ENCODE measurements around the gene ZCCHC24. TPM values are rescaled to one million over a fixed set of nuclear protein-coding genes. Genes with fewer than 3 reads are reported as not detected.

ZCCHC24 gene
- total RNA-seq, 2 experiments from 2014 or later = 0.67 to 0.85 TPM

DNA sequence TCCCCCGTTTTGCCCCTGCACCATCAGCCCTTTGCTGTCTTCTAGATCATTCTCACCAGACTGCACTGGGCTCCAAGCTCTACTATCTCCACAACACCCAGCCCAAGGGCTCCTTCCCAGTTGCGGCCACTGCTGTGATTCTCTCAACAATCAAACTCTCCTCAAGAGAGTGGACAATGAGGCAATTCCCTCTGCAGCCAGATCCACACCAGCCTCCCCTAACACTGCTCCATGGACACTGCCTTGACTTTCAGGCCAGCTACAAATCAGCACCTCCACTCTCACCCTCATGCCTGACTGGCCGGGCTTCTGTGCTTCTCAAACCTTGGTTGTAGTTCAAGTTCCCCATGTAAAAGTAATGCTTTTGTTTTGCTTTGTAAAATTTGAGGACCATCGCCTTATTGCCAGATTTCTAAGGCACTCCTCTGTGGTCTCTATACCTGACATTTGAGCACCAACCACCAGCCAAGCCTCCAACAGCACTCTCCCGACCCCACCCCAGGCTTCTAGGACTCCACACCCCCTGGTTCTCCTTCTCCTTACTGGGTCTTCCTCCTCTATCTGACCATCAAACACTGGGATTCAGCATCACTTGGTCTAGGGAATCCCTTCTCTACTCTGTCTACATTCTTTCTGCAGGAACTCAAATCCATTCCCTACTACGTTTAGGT is 52.8 kb downstream of the ZCCHC24 start:
- DNase-seq = no peak
- Mint-ChIP-seq H3K9me3 (no peaks in the 10 kb centered on the region), H3K4me3 (no peak overlapping the region), H3K27me3 (no peaks in the 10 kb centered on the region), H3K27ac (no peak overlapping the region), H3K4me1 (ENCODE audit: low read depth) (no peaks in the 10 kb centered on the region), H3K36me3 (ENCODE audit: low read depth) (no peaks in the 10 kb centered on the region)
- CTCF ChIA-PET = no interaction called here
- TF ChIP-seq, protein P1, sequence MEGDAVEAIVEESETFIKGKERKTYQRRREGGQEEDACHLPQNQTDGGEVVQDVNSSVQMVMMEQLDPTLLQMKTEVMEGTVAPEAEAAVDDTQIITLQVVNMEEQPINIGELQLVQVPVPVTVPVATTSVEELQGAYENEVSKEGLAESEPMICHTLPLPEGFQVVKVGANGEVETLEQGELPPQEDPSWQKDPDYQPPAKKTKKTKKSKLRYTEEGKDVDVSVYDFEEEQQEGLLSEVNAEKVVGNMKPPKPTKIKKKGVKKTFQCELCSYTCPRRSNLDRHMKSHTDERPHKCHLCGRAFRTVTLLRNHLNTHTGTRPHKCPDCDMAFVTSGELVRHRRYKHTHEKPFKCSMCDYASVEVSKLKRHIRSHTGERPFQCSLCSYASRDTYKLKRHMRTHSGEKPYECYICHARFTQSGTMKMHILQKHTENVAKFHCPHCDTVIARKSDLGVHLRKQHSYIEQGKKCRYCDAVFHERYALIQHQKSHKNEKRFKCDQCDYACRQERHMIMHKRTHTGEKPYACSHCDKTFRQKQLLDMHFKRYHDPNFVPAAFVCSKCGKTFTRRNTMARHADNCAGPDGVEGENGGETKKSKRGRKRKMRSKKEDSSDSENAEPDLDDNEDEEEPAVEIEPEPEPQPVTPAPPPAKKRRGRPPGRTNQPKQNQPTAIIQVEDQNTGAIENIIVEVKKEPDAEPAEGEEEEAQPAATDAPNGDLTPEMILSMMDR (IDR thresholded peaks at IDR 0.05) = no peak
- Histone ChIP-seq H3K36me3 (ENCODE audit: insufficient read depth, low read length) (no peaks in the 10 kb centered on the region), H3K4me3 (ENCODE audit: low read length) (no peak overlapping the region), H3K27me3 (ENCODE audit: control insufficient read depth in 1 of 2, insufficient read depth in 2 of 2, low read length in 2 of 2) (no peaks in the 10 kb centered on the region), H3K9me3 (ENCODE audit: control insufficient read depth in 1 of 2, insufficient read depth in 1 of 2, low read length in 2 of 2) (no peaks in the 10 kb centered on the region), H3K4me1 (ENCODE audit: insufficient read depth, low read length) (no peaks in the 10 kb centered on the region), H3K27ac (ENCODE audit: low read depth in 1 of 2, low read length in 2 of 2) (no peak overlapping the region)
- ATAC-seq (ENCODE audit: poor library complexity) = no peak
- POLR2A ChIA-PET = no interaction called here
- intact Hi-C loops (cut with DNase I, micrococcal nuclease) = no loop called here

DNA sequence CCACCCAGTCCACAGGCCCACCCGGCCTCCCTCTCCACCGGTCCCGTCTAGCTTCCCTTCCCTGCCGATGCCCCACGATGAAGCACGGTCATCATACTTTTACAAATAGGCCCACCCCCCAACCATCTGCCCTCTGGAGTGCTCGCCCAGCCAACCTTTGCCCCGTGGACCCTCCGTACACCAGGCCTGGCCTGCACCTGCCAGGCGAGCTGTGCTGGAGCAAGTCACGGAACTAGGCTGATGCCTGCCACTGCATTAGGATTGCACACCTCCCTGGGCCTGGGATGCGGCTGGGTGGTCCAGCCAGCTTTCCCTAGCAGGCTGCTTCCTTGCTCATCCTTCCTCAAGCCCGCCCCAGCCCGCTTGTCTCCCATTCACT is 53.4 kb downstream of the ZCCHC24 start:
- Histone ChIP-seq H3K27ac (ENCODE audit: low read depth in 1 of 2, low read length in 2 of 2) (no peak overlapping the region), H3K9me3 (ENCODE audit: control insufficient read depth in 1 of 2, insufficient read depth in 1 of 2, low read length in 2 of 2) (no peaks in the 10 kb centered on the region), H3K4me1 (ENCODE audit: insufficient read depth, low read length) (no peaks in the 10 kb centered on the region), H3K27me3 (ENCODE audit: control insufficient read depth in 1 of 2, insufficient read depth in 2 of 2, low read length in 2 of 2) (no peaks in the 10 kb centered on the region), H3K4me3 (ENCODE audit: low read length) (no peak overlapping the region), H3K36me3 (ENCODE audit: insufficient read depth, low read length) (no peaks in the 10 kb centered on the region)
- no peaks in the 10 kb centered on the region for H3K9me3 Mint-ChIP-seq
- CTCF ChIA-PET = no interaction called here
- ATAC-seq (ENCODE audit: poor library complexity) (no peak), DNase-seq (no peak)
- H3K27ac Mint-ChIP-seq = no peak overlapping the region
- intact Hi-C loops (cut with DNase I, micrococcal nuclease) = no loop called here
- no peak overlapping the region for H3K4me3 Mint-ChIP-seq
- H3K4me1 Mint-ChIP-seq (ENCODE audit: low read depth) = no peaks in the 10 kb centered on the region
- no peaks in the 10 kb centered on the region for H3K36me3 Mint-ChIP-seq (ENCODE audit: low read depth)
- H3K27me3 Mint-ChIP-seq = no peaks in the 10 kb centered on the region
- TF ChIP-seq, protein P1 (IDR thresholded peaks at IDR 0.05) = no peak
- POLR2A ChIA-PET = no interaction called here

DNA sequence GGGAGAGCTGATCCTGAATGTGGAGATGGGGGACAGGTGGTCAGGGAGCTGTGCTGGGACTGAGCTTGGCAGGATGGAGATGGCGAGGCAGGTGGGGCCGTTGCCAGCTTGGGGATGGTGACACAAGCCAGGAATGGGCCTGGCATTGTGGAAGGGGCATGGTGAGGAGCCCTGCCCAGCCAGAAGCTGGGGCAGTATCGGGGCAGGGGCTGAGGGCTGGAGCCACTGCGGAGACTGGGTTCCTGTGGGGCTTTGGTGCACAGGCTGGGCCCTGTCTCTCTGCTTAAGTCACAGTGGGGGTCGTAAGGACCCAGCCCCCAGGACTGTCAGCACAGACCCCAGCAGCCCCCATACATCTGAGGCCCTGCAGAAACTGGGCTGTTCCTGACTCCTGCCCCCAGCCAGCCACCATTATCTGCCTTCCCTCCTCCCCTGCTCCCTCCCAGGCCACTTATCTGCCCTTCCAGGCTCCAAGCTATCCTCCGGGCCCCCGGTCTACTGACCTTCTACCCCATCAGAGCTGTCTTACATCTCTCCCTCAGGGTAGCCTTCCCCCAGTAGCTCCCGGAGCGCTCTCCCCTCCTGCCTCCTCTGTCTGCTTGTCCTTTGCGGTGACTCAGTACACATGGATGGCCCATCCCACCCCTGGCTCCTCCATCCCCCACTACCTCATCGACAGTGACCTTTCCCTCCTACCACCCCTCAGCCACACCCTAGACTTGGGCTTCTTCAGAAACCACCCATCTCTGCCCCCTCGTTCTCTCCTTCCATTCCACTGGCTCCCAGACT is 54.0 kb downstream of the ZCCHC24 start:
- no peak overlapping the region for H3K4me3 Mint-ChIP-seq

More for the DNA sequence above, 54.0 kb downstream of the ZCCHC24 start:
- ChIA-PET CTCF (no interaction called here), POLR2A (no interaction called here)
- no peak overlapping the region for H3K4me3 ChIP-seq (ENCODE audit: low read length)
- Mint-ChIP-seq H3K27me3 (no peaks in the 10 kb centered on the region), H3K4me1 (ENCODE audit: low read depth) (no peaks in the 10 kb centered on the region), H3K36me3 (ENCODE audit: low read depth) (no peaks in the 10 kb centered on the region), H3K27ac (no peak overlapping the region), H3K9me3 (no peaks in the 10 kb centered on the region)
- intact Hi-C loops (cut with DNase I, micrococcal nuclease) = no loop called here
- no peak overlapping the region for H3K27ac ChIP-seq (ENCODE audit: low read depth in 1 of 2, low read length in 2 of 2)
- no peaks in the 10 kb centered on the region for H3K4me1 ChIP-seq (ENCODE audit: insufficient read depth, low read length)
- no peak for ATAC-seq (ENCODE audit: poor library complexity)
- H3K9me3 ChIP-seq (ENCODE audit: control insufficient read depth in 1 of 2, insufficient read depth in 1 of 2, low read length in 2 of 2) = no peaks in the 10 kb centered on the region
- no peak for DNase-seq
- no peaks in the 10 kb centered on the region for H3K27me3 ChIP-seq (ENCODE audit: control insufficient read depth in 1 of 2, insufficient read depth in 2 of 2, low read length in 2 of 2)
- no peaks in the 10 kb centered on the region for H3K36me3 ChIP-seq (ENCODE audit: insufficient read depth, low read length)
- TF ChIP-seq, protein P1 (IDR thresholded peaks at IDR 0.05) = no peak

Measured in CD4-positive, alpha-beta T cell (primary cell).